HEK293 (cell line): ENCODE data around the gene FIBCD1.

Source experiments
- CTCF ChIA-PET: fragments of 350-600 bp; formaldehyde crosslinking; extraction: SDS; loops from one replicate; lab custom pipeline; 2021; ENCODE audit warnings: antibody characterized with exemption; lab: Yijun Ruan, JAX
- POLR2A ChIA-PET: fragments of 300-600 bp; formaldehyde crosslinking; extraction: SDS; loops from one replicate; lab custom pipeline; 2020; ENCODE audit warnings: antibody characterized with exemption, inconsistent platforms; lab: Yijun Ruan, JAX
- H3K27ac ChIP-seq: fragments of 200-500 bp; sonication (Bioruptor generic); 2 replicates; pipeline ENCODE4 v1.5.1; 2014; ENCODE audit warnings: low read depth, low read length, control low read depth, inconsistent platforms; ENCODE audit errors: extremely low read depth
- H3K36me3 ChIP-seq, 2 experiments: fragments of 200-500 bp in 1 of 2; sonication (Bioruptor generic) in 1 of 2; 1 replicate in 1 of 2; 2 replicates in 1 of 2; pipeline ENCODE4 v1.5.1; 2014 to 2017; ENCODE audit warnings: inconsistent platforms in 2 of 2, low read length in 2 of 2; ENCODE audit not compliant: control insufficient read depth in 2 of 2, insufficient read depth in 1 of 2
- H3K4me1 ChIP-seq: fragments of 200-500 bp; sonication (Bioruptor generic); 2 replicates; pipeline ENCODE4 v1.5.1; 2014; ENCODE audit warnings: mild to moderate bottlenecking, low read length, inconsistent platforms; ENCODE audit not compliant: control insufficient read depth, insufficient read depth
- H3K4me3 ChIP-seq: 2 replicates; pipeline ENCODE4 v1.5.1; 2011; ENCODE audit warnings: low read depth, mild to moderate bottlenecking, control low read depth, low read length, moderate library complexity
- H3K9me3 ChIP-seq: fragments of 200-500 bp; sonication (Bioruptor generic); 2 replicates; pipeline ENCODE4 v1.5.1; 2014; ENCODE audit warnings: low read depth, low read length, inconsistent platforms; ENCODE audit not compliant: control insufficient read depth, insufficient read depth
- EGR2 ChIP-seq: fragments of 450-650 bp; formaldehyde crosslinking; IDR thresholded peaks from 2 replicates; pipeline ENCODE4 v1.5.1; 2016; ENCODE audit warnings: low read depth, missing biosample characterization, missing genetic modification characterization
- GLIS1 ChIP-seq: fragments of 450-650 bp; formaldehyde crosslinking; IDR thresholded peaks from 2 replicates; pipeline ENCODE4 v1.5.1; 2016; ENCODE audit warnings: missing biosample characterization, missing genetic modification characterization
- RBAK ChIP-seq: fragments of 450-650 bp; formaldehyde crosslinking; IDR thresholded peaks from 2 replicates; pipeline ENCODE4 v1.5.1; 2016; ENCODE audit warnings: missing biosample characterization, missing genetic modification characterization
- ZIC2 ChIP-seq: fragments of 450-650 bp; formaldehyde crosslinking; IDR thresholded peaks from 2 replicates; pipeline ENCODE4 v1.5.1; 2016; ENCODE audit warnings: missing biosample characterization, missing genetic modification characterization
- ZNF266 ChIP-seq: fragments of 450-650 bp; formaldehyde crosslinking; IDR thresholded peaks from 2 replicates; pipeline ENCODE4 v1.5.1; 2016; ENCODE audit warnings: missing biosample characterization, missing genetic modification characterization, low read depth
- ZNF341 ChIP-seq: fragments of 450-650 bp; formaldehyde crosslinking; IDR thresholded peaks from 2 replicates; pipeline ENCODE4; 2016; ENCODE audit warnings: low read depth, missing biosample characterization, missing genetic modification characterization
- ZNF561 ChIP-seq: fragments of 450-650 bp; IDR thresholded peaks from 2 replicates; pipeline ENCODE4 v1.5.1; 2018; ENCODE audit warnings: missing biosample characterization, missing genetic modification characterization, borderline replicate concordance
- ZNF610 ChIP-seq: fragments of 450-650 bp; formaldehyde crosslinking; IDR thresholded peaks from 2 replicates; pipeline ENCODE4 v1.5.1; 2016; ENCODE audit warnings: missing biosample characterization, missing genetic modification characterization, borderline replicate concordance
- ZNF623 ChIP-seq: fragments of 450-650 bp; formaldehyde crosslinking; IDR thresholded peaks from 2 replicates; pipeline ENCODE4 v1.5.1; 2016; ENCODE audit warnings: missing biosample characterization, missing genetic modification characterization
- ZNF624 ChIP-seq: fragments of 450-650 bp; formaldehyde crosslinking; IDR thresholded peaks from 2 replicates; pipeline ENCODE4 v1.5.1; 2017; ENCODE audit warnings: missing biosample characterization, missing genetic modification characterization
- ZNF626 ChIP-seq: fragments of 450-650 bp; sonication (Bioruptor Pico); formaldehyde crosslinking; IDR thresholded peaks from 2 replicates; pipeline ENCODE4 v1.5.1; 2018; ENCODE audit warnings: missing biosample characterization, missing genetic modification characterization, inconsistent platforms
- ZNF670 ChIP-seq: fragments of 450-650 bp; formaldehyde crosslinking; IDR thresholded peaks from 2 replicates; pipeline ENCODE4 v1.5.1; 2016; ENCODE audit warnings: missing biosample characterization, missing genetic modification characterization, low read depth
- ZNF707 ChIP-seq: fragments of 450-650 bp; formaldehyde crosslinking; IDR thresholded peaks from 2 replicates; pipeline ENCODE4 v1.5.1; 2016; ENCODE audit warnings: missing biosample characterization, missing genetic modification characterization
- ZNF76 ChIP-seq: fragments of 450-650 bp; formaldehyde crosslinking; IDR thresholded peaks from 2 replicates; pipeline ENCODE4; 2016; ENCODE audit warnings: low read depth, missing biosample characterization, missing genetic modification characterization, borderline replicate concordance

Gene FIBCD1

DNA sequence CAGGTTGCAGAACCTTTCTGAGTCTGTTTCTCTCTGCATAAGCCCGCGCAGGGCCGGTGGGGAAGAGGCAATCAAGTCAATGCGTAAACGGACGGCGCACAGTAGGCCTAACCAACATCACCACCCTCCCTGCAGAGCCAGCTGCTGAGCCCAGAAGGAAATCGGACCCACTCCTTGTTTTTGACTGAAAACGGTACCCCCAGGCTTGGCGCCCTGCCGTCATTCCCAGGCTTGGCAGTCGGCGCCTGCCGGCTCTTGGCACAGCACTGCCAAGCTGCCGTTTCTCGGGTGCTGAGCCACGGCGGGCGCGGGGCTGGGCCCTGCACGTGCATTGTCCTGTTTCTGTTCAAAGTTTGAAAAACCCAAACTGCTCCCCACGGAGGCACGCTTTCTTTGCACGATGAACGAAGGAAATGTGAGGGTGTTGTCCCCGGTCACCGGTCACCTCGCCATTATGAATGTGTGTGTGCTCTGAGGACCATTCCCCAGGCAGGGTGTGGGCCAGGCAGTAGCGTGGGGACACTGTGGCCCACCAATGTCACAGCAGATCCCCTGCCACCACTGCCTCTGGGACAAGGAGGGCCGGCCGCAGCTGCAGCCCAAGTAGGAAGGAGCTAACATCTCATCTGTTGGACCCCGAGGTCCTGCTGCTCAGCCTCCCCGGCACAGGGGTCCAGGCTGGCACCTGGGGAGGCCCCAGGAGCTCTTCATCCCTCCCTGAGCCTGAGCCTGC lies 20.1 kb downstream of the FIBCD1 start (continued):
- TF ChIP-seq ZNF610 = no peak

DNA sequence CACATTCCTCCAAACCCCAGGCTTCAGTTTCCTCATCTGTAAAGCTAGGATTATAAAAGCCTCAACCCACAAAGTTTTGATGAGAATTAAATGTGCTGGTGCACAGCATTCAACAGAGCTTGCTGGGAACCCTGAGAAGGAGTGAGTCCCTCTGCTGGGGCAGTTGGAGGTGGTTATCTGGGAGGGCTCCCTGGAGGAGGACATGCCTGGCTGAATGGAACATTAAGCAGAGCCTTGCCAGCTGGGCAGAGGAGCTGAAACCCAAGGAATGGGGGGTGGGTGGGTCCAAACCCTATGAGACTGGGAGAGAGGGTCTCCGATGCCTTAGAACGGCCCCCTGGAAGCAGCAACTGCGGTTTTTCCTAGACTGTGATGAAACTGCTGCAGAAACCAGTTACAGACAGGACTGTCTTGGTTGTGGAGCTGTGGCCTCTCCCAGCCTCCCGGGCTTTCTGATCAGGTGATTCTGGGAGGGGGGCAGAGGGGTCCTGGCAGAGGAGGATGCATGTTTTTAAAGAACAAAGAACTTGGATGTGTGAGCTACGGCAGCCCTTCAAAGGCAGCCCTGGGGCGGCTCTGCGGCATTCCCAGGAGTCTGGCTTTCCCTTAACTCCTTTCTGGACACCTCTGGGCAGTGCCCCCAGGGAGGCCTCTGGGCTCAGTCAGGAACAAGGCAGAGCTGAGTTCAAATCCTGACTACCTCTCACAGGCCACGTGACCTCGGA lies 20.8 kb downstream of the FIBCD1 start:
- CTCF ChIA-PET = interaction anchor here (0.7 to 1.5 kb wide), 4 partner anchors 10 to 234 kb away, joined by 3 to 7 read pairs (median 4); no protein-coding TSS in a partner anchor
- H3K9me3 ChIP-seq = no peaks in the 10 kb centered on the region
- TF ChIP-seq ZNF670 (tag by site-specific recombination) = no peak
- TF ChIP-seq ZNF623 (tag by site-specific recombination) = no peak
- TF ChIP-seq, all 188 proteins: peak for 0
- POLR2A ChIA-PET = interaction anchor here (1.9 kb wide), 1 partner anchor 10 kb away, joined by 5 read pairs; no protein-coding TSS in a partner anchor
- no peak overlapping the region for H3K27ac ChIP-seq
- H3K4me3 ChIP-seq = no peak overlapping the region
- H3K4me1 ChIP-seq = no peaks in the 10 kb centered on the region
- no peaks in the 10 kb centered on the region for H3K36me3 ChIP-seq

DNA sequence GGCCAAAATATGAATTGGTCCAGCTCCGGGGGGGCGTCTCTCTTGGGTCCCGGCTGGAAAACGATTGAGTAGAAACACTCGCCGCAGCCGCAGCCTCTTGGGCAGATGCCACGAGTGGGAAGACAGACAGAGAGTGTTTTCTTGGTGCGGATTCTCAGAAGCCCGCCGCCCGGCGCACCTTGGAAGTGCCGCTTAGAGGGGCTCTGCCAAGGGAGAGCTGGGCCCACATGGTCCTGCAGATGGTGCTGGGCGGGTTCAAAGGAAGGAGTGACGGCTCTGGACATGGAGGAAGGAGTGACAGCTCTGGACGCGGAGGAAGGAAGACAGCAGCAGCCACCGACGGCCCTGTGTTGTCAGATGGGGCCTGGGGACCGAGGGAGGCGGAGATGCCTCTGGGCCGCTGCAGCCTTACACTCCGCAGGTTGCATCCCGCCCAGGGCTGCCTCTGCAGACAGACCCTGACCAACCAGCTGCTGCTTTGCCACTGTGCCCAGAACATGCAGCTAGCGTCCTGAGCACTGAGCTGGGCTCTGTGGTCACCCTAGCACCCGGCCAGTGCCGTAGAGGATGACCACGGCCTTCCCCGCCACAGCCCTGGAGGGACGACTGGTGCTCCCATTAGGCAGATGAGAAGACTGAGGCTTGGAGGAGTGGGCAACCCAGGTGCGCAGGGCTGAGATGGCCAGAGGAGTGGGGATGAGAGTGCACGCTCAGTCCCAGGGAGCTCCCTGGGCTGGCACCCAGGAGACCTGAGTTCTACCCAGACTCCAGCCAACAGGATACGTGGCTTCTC lies 21.7 kb downstream of the FIBCD1 start:
- no peaks in the 10 kb centered on the region for H3K4me1 ChIP-seq
- TF ChIP-seq ZNF341 (no peak), ZNF626 (tag by site-specific recombination) (no peak), ZNF561 (tag by site-specific recombination) (no peak), RBAK (tag by site-specific recombination) (no peak)
- TF ChIP-seq, all 188 proteins: peak for 0
- Histone ChIP-seq H3K4me3 (no peak overlapping the region), H3K27ac (no peak overlapping the region), H3K9me3 (no peaks in the 10 kb centered on the region), H3K36me3 (no peaks in the 10 kb centered on the region)
- ChIA-PET POLR2A (interaction anchor here (1.9 kb wide), 1 partner anchor 11 kb away, joined by 5 read pairs; no protein-coding TSS in a partner anchor), CTCF (interaction anchor here (0.7 to 1.5 kb wide), 3 partner anchors 11 to 233 kb away, joined by 3 to 5 read pairs (median 3); no protein-coding TSS in a partner anchor)

DNA sequence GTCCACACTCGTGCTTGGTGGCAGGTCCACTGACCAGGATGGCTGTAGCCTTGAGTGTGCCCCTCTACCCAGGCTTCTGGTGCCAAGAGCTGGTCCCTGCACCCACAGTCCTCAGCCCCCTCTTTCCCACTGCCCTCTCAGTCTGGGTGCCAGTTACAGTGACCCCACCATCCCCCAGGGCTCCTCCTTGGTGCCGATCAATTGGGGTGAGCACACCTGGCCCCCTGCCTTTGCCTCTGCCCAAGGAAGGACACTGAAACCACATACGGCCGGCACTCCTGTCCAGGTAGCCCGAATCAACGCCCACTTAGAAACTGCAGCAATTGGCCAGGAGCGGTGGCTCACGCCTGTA lies 24.0 kb downstream of the FIBCD1 start:
- ChIA-PET CTCF (no interaction called here), POLR2A (no interaction called here)
- H3K9me3 ChIP-seq = no peaks in the 10 kb centered on the region
- H3K4me3 ChIP-seq = no peak overlapping the region
- no peaks in the 10 kb centered on the region for H3K36me3 ChIP-seq
- TF ChIP-seq EGR2 (tag by site-specific recombination) = no peak
- TF ChIP-seq ZNF76 (tag by site-specific recombination) = no peak
- no peak for TF ChIP-seq GLIS1 (tag by site-specific recombination)
- no peak for TF ChIP-seq ZNF707
- H3K4me1 ChIP-seq = no peaks in the 10 kb centered on the region
- H3K27ac ChIP-seq = no peak overlapping the region

DNA sequence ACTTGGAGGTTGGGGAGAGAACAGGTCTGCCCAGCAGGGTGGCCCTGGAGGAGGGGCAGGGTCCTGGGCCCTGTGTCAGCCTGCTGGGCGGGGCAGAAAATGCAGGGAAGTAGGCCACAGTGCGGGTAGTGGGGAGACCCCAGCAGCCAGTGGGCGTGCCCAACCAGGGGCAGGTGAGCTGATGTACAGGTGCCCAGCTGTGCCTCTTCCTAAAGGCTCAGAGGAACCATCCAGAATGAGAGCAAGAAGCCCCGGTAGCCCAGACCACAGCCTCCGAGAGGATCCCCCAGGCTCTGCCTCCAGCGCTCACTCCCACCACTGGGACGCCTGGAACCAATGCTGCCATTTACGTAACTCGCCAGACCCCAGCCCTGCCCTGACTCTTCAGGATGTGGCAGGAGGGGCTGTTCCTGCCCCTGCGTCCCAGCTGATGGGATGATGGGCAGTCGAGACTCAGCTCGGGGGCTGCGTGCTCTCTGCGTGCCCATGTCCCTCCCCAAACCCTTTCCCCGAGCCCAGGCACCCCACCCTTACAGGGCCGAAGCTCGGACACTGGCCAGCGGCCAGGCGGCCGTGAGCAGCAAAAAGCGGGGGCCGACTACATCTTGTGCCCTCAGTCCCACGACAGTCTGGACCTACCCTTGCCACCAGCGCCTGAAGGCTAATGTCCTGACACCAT lies 24.5 kb downstream of the FIBCD1 start:
- H3K36me3 ChIP-seq = no peaks in the 10 kb centered on the region
- ChIA-PET POLR2A (no interaction called here), CTCF (no interaction called here)
- H3K27ac ChIP-seq = no peak overlapping the region
- no peak for TF ChIP-seq ZNF624 (tag by site-specific recombination)
- TF ChIP-seq ZIC2 (tag by site-specific recombination) = peak; percentile 64
- no peak for TF ChIP-seq ZNF266 (tag by site-specific recombination)
- no peaks in the 10 kb centered on the region for H3K4me1 ChIP-seq
- H3K4me3 ChIP-seq = no peak overlapping the region
- no peaks in the 10 kb centered on the region for H3K9me3 ChIP-seq
